ENCODE data around the gene METRN. TPM values are rescaled to one million over a fixed set of nuclear protein-coding genes. Genes with fewer than 3 reads are reported as not detected.
A peak's percentile ranks its signal among the peaks of the same experiment; 100 is the strongest.
"Not testable (repeated sequence)": the region's sequence is repeated elsewhere in the genome, so short reads cannot be mapped to it uniquely, and the experiment has no call there.

Gene METRN
- total and polyA plus RNA-seq, 3 donors from 2014 or later: 21.0 to 50.6 (median 34.9) TPM

DNA sequence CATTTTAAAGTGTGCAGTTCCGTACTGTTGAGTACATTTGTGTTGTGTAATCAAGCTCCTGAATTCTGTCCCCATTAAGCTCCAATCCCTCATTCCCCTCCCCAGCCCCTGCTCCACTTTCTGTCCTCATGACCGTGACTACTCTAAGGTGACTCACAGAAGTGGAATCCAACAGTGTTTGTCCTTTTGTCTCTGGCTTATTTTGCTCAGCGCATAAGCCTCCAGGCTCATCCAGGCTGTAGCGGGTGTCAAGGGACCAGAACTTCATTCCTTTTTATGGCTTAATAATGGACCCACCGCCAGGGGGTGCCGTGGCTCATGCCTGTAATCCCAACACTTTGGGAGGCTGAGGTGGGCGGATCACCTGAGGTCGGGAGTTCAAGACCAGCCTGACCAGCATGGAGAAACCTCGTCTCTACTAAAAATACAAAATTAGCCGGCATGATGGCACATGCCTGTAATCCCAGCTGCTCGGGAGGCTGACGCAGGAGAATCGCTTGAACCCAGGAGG, 2.1 kb upstream of the METRN start:
- H3K27ac ChIP-seq; DNase-seq; H3K36me3 ChIP-seq (ENCODE audit: low read depth, missing control alignments); H3K27me3 ChIP-seq; H3K4me3 ChIP-seq; H3K9me3 ChIP-seq; intact Hi-C loops (cut with DNase I; ENCODE audit: low total_unique reads): not testable (repeated sequence)
- peak; percentile 7 to 27 (median 18) for TF ChIP-seq CTCF (IDR thresholded peaks at IDR 0.05)
- WGBS, 2 donors: 45 to 58% methylated on average over 6 to 13 of the region's 13 CpGs
- H3K4me1 ChIP-seq: peaks cover 22% of the 10 kb centered on the region

DNA sequence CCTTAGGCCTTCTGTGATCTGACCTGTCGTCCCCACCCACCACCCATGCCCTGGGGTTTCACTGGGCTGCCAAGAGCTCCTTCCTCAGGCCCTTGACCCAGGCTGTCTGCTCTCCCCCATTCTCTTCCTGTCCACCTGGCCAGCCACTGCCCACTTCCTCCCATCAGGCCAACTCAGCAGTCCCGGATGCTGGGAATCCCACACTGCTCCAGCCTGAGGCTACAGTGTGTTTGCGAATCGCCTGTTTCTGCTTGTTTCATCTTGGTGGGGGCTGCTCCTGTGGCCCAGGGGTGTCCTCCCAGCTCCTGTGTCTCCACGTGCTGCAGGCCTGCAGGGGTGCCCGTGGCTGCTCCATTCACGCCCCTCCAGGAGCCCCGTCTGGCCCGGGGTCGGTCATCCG, 839 bp upstream of the METRN start:
- H3K4me1 ChIP-seq: peaks cover 22% of the 10 kb centered on the region
- WGBS, 2 donors: 41 to 68% methylated on average over 4 to 11 of the region's 11 CpGs
- TF ChIP-seq POLR2A (IDR thresholded peaks at IDR 0.05): no peak
- TF ChIP-seq CTCF (IDR thresholded peaks at IDR 0.05): no peak
- intact Hi-C loops (cut with DNase I; ENCODE audit: low total_unique reads): no loop called here
- no peaks in the 10 kb centered on the region for H3K27me3 ChIP-seq
- no peak for DNase-seq
- no peak overlapping the region for H3K4me3 ChIP-seq
- H3K27ac ChIP-seq: no peak overlapping the region
- H3K36me3 ChIP-seq (ENCODE audit: low read depth, missing control alignments): no peaks in the 10 kb centered on the region
- H3K9me3 ChIP-seq: no peaks in the 10 kb centered on the region

GRCh38 chr16:715477-716199, 720 bp downstream of the METRN start:
- DNase-seq: no peak
- H3K36me3 ChIP-seq (ENCODE audit: low read depth, missing control alignments): no peaks in the 10 kb centered on the region
- H3K27me3 ChIP-seq: no peaks in the 10 kb centered on the region
- TF ChIP-seq POLR2A (IDR thresholded peaks at IDR 0.05) (no peak), CTCF (IDR thresholded peaks at IDR 0.05) (no peak)
- H3K4me1 ChIP-seq: peaks cover 24% of the 10 kb centered on the region
- no peaks in the 10 kb centered on the region for H3K9me3 ChIP-seq
- 3% methylated on average over 52 of the region's 74 CpGs; no CpG with 5 or more reads in 1 of the 2 donors for WGBS, 2 donors
- no peak overlapping the region for H3K27ac ChIP-seq
- intact Hi-C loops (cut with DNase I; ENCODE audit: low total_unique reads): no loop called here
- H3K4me3 ChIP-seq: peak overlapping the region; percentile 53 to 61

DNA sequence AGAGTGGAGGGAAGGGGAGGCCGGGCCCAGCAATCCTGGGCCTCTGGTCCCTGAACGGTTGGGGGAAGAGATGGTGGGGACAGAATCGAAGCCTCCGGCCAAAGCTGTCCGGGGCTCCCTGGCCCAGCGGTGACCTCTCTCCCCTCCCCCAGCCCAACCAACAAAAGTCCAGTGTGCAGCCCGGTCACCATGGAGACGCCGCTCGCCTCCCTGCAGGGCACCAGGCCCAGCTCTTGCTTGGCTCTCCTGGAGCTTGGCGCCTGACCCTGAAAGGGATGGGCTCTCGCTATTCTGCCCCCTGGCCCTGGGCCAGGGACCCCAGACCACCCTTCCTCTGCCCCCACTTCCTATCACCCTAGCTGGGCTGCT, 1.3 kb downstream of the METRN start:
- no peak overlapping the region for H3K27ac ChIP-seq
- 22 to 30% methylated on average over 11 to 12 of the region's 12 CpGs for whole genome bisulfite sequencing, 2 donors
- H3K4me1 ChIP-seq: peaks cover 24% of the 10 kb centered on the region
- no peak overlapping the region for H3K4me3 ChIP-seq
- DNase-seq: peak; percentile 80
- no peaks in the 10 kb centered on the region for H3K27me3 ChIP-seq
- no peaks in the 10 kb centered on the region for H3K9me3 ChIP-seq
- TF ChIP-seq POLR2A (IDR thresholded peaks at IDR 0.05) (no peak), CTCF (IDR thresholded peaks at IDR 0.05) (no peak)
- intact Hi-C loops (cut with DNase I; ENCODE audit: low total_unique reads): no loop called here
- H3K36me3 ChIP-seq (ENCODE audit: low read depth, missing control alignments): no peaks in the 10 kb centered on the region
